ENCODE measurements around the gene MEGF11.

Gene MEGF11

GRCh38 chr15:65952391-65953053 lies 301.0 kb downstream of the MEGF11 start:
- no peak overlapping the region for H3K27ac ChIP-seq
- no peak for TF ChIP-seq CTCF (conservative IDR thresholded peaks at IDR 0.05)

GRCh38 chr15:65951007-65951406 lies 302.5 kb downstream of the MEGF11 start:
- H3K27ac ChIP-seq = no peak overlapping the region
- no peak for TF ChIP-seq CTCF (conservative IDR thresholded peaks at IDR 0.05)

GRCh38 chr15:65949491-65949890 lies 304.1 kb downstream of the MEGF11 start:
- TF ChIP-seq CTCF (conservative IDR thresholded peaks at IDR 0.05) = no peak
- H3K27ac ChIP-seq = no peak overlapping the region

- no peak for TF ChIP-seq CTCF (conservative IDR thresholded peaks at IDR 0.05)
- H3K27ac ChIP-seq = peak overlapping the region; percentile 25; the same call in 1 of the 2 replicates
Measured at GRCh38 chr15:65949011-65949410, 304.5 kb downstream of the MEGF11 start.

- H3K27ac ChIP-seq = peak overlapping the region; percentile 25; the same call in 1 of the 2 replicates
- TF ChIP-seq CTCF (conservative IDR thresholded peaks at IDR 0.05) = no peak
Measured at GRCh38 chr15:65948383-65948782, 305.2 kb downstream of the MEGF11 start.

GRCh38 chr15:65947041-65947440 lies 306.5 kb downstream of the MEGF11 start:
- no peak for TF ChIP-seq CTCF (conservative IDR thresholded peaks at IDR 0.05)
- no peak overlapping the region for H3K27ac ChIP-seq

GRCh38 chr15:65945616-65946015 lies 307.9 kb downstream of the MEGF11 start:
- TF ChIP-seq CTCF (conservative IDR thresholded peaks at IDR 0.05) = no peak
- no peak overlapping the region for H3K27ac ChIP-seq
